Mucosa of descending colon (tissue), 3 donors: ENCODE data around the gene RTRAF. TPM values are rescaled to one million over a fixed set of nuclear protein-coding genes. Genes with fewer than 3 reads are reported as not detected.

Source experiments
- ATAC-seq: fragments of 200-7000 bp; cut with Tn5 transposase; one replicate; pipeline ENCODE4 v1.9.1; 2020; ENCODE audit warnings: mild to moderate bottlenecking, moderate library complexity
- DNase-seq, 3 donors: peaks; one replicate each; pipeline ENCODE4 v3.0.0-alpha.2; 2020
- H3K36me3 ChIP-seq: fragments of 200-600 bp; one replicate; pipeline ENCODE4 v1.8.0; 2021; ENCODE audit warnings: low read depth, mild to moderate bottlenecking
- H3K4me1 ChIP-seq: fragments of 200-600 bp; one replicate; pipeline ENCODE4 v1.8.0; 2021; ENCODE audit warnings: low read depth, mild to moderate bottlenecking
- H3K4me3 ChIP-seq: fragments of 200-600 bp; one replicate; pipeline ENCODE4 v1.8.0; 2021; ENCODE audit warnings: mild to moderate bottlenecking
- H3K9me3 ChIP-seq: fragments of 200-600 bp; one replicate; pipeline ENCODE4 v1.8.0; 2021; ENCODE audit warnings: mild to moderate bottlenecking
- intact Hi-C, 2 donors: fragments of 100-400 bp; cut with DNase I in 1 of 2; cut with micrococcal nuclease in 1 of 2; formaldehyde crosslinking; loops; one replicate each; pipeline versions ENCODE4 v1.11.0 to v1.11.1; 2022; cut with DNase I, micrococcal nuclease
- total RNA-seq, 3 donors: library from RNA; stranded (reverse); fragmentation: NEBNext Ultra II Directional in 2 of 3; extraction: Animal tissue kit (Norgen Biotek cat#: 25700) in 2 of 3; gene quantifications; one replicate each; pipeline versions ENCODE4 v1.2.1 to v1.2.4, GENCODE V29; 2021 to 2023
- TF ChIP-seq, protein P1 (sequence below): fragments of 200-600 bp; IDR thresholded peaks from one replicate; pipeline ENCODE4 v1.8.0; 2022; ENCODE audit warnings: antibody characterized with exemption, mild to moderate bottlenecking
- donor health status: DM: no; HTN: no; CAD: no; lungs with moderate emphysema.
- donor health status: DM: no; HTN: no; CAD: no.
- donor health status: DM: no; HTN: yes; CAD: no.

RTRAF gene
- total RNA-seq, 3 donors from 2014 or later, result 108 to 140 (median 131) TPM

DNA sequence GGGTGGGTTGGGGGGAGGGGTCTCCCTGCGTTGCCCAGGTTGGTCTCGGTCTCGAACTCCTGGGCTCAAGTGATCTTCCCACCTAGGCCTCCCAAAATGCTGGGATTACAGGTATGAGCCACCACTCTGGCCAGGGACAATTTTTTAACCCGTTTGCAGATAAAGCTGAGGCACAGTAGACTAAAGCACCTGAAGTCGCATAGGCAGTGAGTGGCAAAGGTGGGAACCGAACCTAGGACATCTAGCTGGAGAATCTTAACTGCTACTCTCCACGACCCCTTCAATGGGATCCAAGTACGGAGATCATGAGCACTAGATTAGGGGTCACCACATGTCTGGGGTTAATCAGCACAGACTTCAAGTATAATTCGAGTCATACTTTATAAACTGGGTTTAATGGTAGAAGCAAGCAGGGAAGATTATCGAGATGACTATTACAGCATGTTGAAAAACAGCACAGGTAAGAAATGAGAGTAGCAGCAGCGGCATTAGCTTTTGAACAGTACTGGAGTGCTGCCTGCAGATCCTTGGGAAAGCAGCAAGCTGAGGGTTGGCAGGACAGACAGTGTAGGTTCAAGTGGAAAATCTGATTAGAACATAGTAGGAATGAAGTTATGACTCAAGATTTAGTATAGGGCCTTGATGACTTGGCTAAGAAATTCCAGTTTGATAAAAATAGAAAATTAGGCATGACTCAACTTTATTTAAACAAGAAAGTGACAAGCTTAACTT lies 55.6 kb downstream of the RTRAF start:
- H3K4me1 ChIP-seq, result peaks cover 4% of the 10 kb centered on the region
- no peaks in the 10 kb centered on the region for H3K9me3 ChIP-seq
- TF ChIP-seq, protein P1, sequence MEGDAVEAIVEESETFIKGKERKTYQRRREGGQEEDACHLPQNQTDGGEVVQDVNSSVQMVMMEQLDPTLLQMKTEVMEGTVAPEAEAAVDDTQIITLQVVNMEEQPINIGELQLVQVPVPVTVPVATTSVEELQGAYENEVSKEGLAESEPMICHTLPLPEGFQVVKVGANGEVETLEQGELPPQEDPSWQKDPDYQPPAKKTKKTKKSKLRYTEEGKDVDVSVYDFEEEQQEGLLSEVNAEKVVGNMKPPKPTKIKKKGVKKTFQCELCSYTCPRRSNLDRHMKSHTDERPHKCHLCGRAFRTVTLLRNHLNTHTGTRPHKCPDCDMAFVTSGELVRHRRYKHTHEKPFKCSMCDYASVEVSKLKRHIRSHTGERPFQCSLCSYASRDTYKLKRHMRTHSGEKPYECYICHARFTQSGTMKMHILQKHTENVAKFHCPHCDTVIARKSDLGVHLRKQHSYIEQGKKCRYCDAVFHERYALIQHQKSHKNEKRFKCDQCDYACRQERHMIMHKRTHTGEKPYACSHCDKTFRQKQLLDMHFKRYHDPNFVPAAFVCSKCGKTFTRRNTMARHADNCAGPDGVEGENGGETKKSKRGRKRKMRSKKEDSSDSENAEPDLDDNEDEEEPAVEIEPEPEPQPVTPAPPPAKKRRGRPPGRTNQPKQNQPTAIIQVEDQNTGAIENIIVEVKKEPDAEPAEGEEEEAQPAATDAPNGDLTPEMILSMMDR, result no peak
- DNase-seq, result no peak
- intact Hi-C loops, result no loop called here
- peak; percentile 48 for ATAC-seq
- H3K36me3 ChIP-seq, result no peaks in the 10 kb centered on the region
- no peak overlapping the region for H3K4me3 ChIP-seq

DNA sequence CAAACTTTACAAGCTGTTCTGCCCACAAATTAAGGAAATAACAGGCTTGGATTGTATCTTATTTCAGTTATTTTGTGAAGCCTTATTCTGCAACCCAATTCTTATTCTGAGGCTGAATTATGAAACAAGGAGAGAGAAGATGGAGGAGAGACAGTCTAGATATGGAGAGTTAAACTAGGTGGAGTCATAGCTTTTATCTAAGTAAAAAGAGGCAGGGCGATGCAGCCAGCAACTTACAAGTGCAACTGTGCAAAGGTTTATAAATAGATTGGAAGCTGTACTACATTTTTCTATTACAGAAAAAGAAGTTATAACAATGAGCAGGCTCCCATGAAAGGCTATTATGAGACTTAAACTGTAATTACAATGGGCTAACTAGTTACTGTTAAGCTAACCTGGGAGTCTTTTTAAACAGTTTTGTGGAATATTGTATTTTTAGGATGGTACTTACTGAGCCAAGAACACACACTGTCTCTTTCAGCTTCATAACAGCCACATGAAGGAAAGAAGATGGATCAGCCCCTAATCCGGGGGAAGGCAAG lies 57.1 kb downstream of the RTRAF start:
- no peak for ATAC-seq
- no peak for DNase-seq
- Histone ChIP-seq H3K9me3 (no peaks in the 10 kb centered on the region), H3K4me3 (no peak overlapping the region), H3K36me3 (no peaks in the 10 kb centered on the region), H3K4me1 (peaks cover 10% of the 10 kb centered on the region)
- intact Hi-C loops, result no loop called here
- TF ChIP-seq, protein P1, result no peak

DNA sequence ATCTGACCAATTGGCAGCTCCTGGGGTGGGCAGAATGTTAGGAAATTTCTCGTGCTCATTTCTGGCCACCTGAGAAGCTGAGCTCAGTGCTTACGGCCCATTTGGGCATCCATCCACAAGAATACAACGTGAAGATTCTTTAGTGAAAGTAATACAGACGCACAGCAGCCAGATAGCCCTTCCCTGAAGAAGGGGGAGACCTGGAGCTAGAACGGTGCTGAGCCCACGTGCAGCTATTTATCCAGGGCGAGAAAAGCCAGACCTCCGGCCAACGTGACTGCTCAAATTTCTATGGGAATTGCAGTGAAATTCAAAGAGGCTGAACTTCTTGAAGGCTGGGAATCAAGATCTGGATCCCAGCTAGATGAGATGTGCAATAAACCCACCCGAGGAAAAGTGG lies 58.8 kb downstream of the RTRAF start:
- ATAC-seq (no peak), DNase-seq (no peak)
- Histone ChIP-seq H3K36me3 (no peaks in the 10 kb centered on the region), H3K4me1 (peaks cover 10% of the 10 kb centered on the region), H3K4me3 (no peak overlapping the region), H3K9me3 (no peaks in the 10 kb centered on the region)
- TF ChIP-seq, protein P1, result no peak
- intact Hi-C loops, result no loop called here

DNA sequence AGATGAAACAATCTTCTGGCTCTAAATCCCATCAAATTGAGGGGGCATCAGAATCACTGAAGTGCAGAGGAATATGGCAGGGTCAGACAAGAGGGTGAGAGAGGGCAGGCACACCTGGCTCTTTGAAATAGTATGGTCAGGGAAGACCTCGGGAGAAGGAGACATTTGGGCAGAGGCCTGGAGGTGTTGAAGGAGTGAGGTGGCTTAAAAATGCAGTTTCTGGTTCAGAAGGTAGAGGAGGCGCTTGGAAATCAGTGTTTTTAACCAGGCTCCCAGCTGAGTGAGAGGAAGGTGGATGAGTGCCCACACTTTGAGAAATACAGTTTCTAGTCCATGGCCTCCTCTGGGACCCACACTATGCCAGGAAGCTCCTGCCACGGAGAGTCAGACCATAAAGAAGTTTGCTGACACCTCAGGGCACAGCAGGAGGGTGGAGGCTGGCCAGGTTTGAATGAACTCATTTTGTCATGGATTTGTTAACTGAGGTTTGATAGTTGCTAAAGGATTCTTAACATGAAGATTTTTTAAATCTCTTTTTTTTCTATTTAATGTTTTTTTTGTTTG lies 59.4 kb downstream of the RTRAF start:
- TF ChIP-seq, protein P1, result no peak
- Histone ChIP-seq H3K36me3 (no peaks in the 10 kb centered on the region), H3K4me3 (no peak overlapping the region), H3K4me1 (peaks cover 10% of the 10 kb centered on the region), H3K9me3 (no peaks in the 10 kb centered on the region)
- intact Hi-C loops, result no loop called here
- DNase-seq (no peak), ATAC-seq (no peak)

DNA sequence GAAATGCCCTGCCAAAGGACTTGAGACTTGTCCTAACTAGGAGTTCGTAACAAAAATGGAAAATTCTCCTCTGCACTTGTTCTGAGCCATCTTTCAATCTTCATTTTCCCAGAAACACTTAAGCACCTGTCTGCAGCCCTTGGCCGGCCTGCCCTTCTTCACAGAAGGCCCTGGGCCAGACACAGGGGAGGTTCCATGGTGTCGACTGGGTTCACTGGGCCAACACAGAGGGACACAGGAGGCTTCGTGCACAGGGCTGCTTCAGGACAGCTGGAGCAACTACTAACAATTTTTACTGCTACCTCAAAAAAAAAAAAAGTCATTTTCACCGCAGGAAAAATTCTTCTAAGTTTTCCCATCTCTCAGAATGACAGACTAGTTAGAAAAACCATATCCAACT lies 59.9 kb downstream of the RTRAF start:
- peaks cover 10% of the 10 kb centered on the region for H3K4me1 ChIP-seq
- no peak overlapping the region for H3K4me3 ChIP-seq
- intact Hi-C loops, result no loop called here

More for the DNA sequence above, 59.9 kb downstream of the RTRAF start:
- TF ChIP-seq, protein P1, result no peak
- H3K9me3 ChIP-seq, result no peaks in the 10 kb centered on the region
- DNase-seq, result no peak
- no peaks in the 10 kb centered on the region for H3K36me3 ChIP-seq
- no peak for ATAC-seq
